RWPE1 (cell line): ENCODE data around the gene PRH2.

Source experiments
- CTCF ChIA-PET: fragments of 350-600 bp; sonication (Branson Sonifier 250); formaldehyde crosslinking; extraction: SDS; loops from one replicate; lab custom pipeline; 2021; lab: Yijun Ruan, JAX
- POLR2A ChIA-PET: fragments of 400-600 bp; formaldehyde crosslinking; extraction: SDS; loops from one replicate; lab custom pipeline; 2020; ENCODE audit warnings: antibody characterized with exemption; ENCODE audit not compliant: low non-redundant PET; lab: Yijun Ruan, JAX
- DNase-seq: peaks from one replicate; pipeline ENCODE4 v3.0.0; 2012; ENCODE audit warnings: low spot score
- H3K27ac ChIP-seq: fragments of 450-650 bp; 2 replicates; pipeline ENCODE4 v1.5.1; 2017
- TF ChIP-seq, protein P1 (sequence below): fragments of 450-650 bp; conservative IDR thresholded peaks from 2 replicates; pipeline ENCODE4 v1.5.1; 2017; ENCODE audit warnings: low read depth, mild to moderate bottlenecking

Gene PRH2

DNA sequence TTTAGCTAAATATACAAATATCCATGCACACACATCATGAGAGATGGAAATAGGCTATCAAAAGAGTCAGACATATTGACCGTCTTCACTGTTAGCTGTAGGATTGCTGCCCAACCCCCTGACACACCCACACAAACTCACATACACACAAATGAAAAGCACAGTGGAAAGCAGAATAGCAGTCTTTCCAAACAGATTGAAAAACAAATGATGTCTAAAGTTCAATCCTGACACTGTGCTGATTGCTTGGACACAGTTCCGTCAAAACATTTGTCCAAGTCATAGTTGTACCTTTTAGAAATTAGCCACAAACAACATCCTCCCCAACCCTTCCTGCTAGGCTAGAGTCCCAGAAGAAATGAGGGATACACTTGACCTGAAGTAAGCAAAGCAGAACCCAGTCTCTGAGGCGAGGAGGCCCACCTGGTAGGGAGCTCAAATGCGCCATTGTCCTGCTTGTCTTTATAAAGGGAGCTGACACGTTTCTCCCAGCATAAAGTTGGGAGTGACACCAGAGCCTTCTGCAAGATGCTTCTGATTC, at the start of gene PRH2:
Gene PRH2 (plus strand): TSS at position 491 of the 541 bp plus-strand sequence. CDS start 38 bp downstream, at position 529.
- ChIA-PET POLR2A (no interaction called here), CTCF (interaction anchor here (0.6 kb wide), 1 partner anchor 211 kb away, joined by 4 read pairs; no protein-coding TSS in a partner anchor)
- TF ChIP-seq, protein P1, sequence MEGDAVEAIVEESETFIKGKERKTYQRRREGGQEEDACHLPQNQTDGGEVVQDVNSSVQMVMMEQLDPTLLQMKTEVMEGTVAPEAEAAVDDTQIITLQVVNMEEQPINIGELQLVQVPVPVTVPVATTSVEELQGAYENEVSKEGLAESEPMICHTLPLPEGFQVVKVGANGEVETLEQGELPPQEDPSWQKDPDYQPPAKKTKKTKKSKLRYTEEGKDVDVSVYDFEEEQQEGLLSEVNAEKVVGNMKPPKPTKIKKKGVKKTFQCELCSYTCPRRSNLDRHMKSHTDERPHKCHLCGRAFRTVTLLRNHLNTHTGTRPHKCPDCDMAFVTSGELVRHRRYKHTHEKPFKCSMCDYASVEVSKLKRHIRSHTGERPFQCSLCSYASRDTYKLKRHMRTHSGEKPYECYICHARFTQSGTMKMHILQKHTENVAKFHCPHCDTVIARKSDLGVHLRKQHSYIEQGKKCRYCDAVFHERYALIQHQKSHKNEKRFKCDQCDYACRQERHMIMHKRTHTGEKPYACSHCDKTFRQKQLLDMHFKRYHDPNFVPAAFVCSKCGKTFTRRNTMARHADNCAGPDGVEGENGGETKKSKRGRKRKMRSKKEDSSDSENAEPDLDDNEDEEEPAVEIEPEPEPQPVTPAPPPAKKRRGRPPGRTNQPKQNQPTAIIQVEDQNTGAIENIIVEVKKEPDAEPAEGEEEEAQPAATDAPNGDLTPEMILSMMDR: no peak
- no peak within 1 kb of the TSS for H3K27ac ChIP-seq
- no peak for DNase-seq

DNA sequence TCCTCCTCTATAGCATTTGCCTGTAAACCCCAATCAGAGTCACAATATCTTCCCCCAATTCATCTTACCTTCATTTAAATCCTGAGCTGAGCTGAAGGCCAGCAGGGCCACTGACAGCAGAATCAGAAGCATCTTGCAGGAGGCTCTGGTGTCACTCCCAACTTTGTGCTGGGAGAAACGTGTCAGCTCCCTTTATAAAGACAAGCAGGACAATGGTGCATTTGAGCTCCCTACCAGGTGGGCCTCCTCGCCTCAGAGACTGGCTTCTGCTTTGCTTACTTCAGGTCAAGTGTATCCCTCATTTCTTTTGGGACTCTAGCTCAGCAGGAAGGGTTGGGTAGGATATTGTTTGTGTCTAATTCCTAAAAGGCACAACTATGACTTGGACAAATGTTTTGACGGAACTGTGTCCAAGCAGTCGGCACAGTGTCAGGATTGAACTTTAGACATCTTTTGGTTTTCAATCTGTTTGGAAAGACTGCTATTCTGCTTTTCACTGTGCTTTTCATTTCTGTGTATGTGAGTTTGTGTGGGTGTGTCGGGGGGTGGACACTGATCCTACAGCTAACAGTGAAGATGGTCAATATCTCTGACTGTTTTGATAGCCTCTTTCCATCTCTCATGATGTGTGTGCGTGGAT, 44.8 kb upstream of the PRH2 start, which contains the start of gene PRH1:
Gene PRH1 (minus strand): TSS at position 170 of the 640 bp plus-strand sequence. CDS start 38 bp downstream, at position 132.
- TF ChIP-seq, protein P1: no peak
- DNase-seq: no peak
- CTCF ChIA-PET: no interaction called here
- POLR2A ChIA-PET: no interaction called here
- no peak within 1 kb of the TSS for H3K27ac ChIP-seq

DNA sequence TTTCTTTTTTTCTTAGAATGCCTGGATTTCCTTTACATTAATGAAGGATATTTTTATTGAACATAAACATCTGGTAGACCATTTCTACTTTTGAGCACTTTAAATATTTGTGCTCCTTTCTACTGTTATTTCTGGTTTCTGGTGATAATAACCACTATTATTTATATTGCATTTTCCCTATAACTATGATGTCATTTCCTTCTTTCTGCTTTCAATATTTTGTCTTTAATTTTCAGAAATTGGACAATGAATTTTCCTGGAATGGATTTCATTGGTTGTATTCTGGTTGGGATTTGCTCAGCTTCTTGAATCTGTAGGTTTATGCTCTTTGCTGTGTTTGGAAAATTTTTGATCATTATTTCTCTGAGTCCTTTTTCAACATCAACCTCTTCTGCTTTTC, 39.8 kb upstream of the PRH2 start:
- ChIA-PET CTCF (no interaction called here), POLR2A (no interaction called here)
- H3K27ac ChIP-seq: no peak overlapping the region
- TF ChIP-seq, protein P1: no peak
- no peak for DNase-seq

DNA sequence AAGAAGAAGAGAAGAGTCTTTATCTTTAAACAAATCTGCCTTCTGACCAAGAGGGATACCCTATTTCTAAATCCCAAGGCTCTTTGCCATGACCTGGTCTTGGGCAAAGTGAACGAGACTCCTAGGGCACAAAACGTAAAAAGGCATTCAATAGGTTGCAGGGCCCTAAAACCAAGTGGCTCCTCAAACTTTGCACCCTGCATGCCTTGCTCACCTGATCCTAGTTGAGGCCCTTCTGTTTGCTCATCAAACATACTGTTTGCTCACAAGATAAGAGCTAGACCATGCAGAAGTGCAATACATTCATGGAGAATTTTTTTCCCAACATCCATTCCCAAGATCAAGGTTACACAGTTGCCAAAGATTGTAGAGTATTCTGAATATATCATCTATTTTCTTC, 37.1 kb upstream of the PRH2 start:
- H3K27ac ChIP-seq: no peak overlapping the region
- ChIA-PET CTCF (no interaction called here), POLR2A (no interaction called here)
- TF ChIP-seq, protein P1: no peak
- DNase-seq: no peak

DNA sequence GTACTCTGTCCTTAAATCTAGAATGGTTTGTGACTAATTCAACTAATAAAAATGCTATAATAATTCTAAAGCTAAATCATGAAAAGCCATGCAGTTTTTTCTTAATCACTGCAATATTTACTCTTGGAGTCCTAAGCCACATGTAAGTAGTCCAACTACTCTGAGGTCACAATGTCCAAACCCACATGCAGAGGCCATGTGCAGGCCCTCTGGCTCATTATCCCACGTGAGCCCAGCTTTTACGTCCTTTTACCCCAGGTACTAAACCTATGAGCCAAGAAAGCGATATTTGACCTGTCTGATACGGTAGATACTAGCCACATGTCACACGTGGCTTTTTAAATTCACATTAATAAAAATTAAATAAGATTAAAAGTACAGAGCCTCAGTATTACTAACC, 32.2 kb upstream of the PRH2 start:
- no peak overlapping the region for H3K27ac ChIP-seq
- TF ChIP-seq, protein P1: no peak
- POLR2A ChIA-PET: no interaction called here
- CTCF ChIA-PET: no interaction called here
- no peak for DNase-seq

DNA sequence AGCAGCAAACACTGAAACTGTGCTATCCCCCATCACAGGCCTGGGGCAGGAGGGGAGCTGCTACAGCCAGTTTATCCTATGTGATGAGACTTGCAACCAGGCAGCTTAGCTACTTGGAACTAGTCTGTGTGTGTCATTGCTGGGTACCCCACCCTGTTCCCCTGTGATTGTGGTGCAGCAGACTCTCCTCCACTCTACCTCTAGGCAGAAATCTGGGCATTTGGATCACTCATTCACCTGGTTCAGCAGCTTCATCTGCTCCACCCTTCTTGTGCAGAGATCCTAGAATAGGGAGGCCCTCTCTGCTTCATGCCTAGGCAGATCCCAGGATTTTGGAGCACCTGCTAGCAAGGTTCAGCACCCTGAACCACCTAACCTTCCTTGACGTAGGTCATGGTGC, 28.5 kb upstream of the PRH2 start:
- no peak overlapping the region for H3K27ac ChIP-seq
- TF ChIP-seq, protein P1: no peak
- DNase-seq: no peak
- POLR2A ChIA-PET: no interaction called here
- CTCF ChIA-PET: no interaction called here
